Measurements from ENCODE around the gene RHBDD1.

DNA sequence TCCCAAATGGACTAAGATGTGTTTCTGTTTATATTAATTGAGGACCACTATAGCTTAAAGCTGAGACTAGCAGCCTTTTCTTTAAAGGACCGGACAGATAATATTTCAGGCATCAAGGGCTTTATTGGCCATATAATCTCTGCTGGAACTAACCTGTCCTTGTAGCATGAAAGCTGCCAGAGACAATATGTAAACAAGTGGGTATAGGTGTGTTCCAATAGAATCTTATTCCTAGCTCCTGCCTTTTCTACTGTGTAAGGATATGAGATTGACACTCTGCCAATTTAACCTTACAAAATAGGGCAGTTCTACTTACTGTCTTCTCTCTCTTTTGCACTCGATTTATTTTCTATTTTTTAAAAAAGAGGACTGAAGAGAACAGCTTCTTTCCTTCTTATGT, 74.0 kb downstream of the RHBDD1 start:
- TF ChIP-seq, protein P1, sequence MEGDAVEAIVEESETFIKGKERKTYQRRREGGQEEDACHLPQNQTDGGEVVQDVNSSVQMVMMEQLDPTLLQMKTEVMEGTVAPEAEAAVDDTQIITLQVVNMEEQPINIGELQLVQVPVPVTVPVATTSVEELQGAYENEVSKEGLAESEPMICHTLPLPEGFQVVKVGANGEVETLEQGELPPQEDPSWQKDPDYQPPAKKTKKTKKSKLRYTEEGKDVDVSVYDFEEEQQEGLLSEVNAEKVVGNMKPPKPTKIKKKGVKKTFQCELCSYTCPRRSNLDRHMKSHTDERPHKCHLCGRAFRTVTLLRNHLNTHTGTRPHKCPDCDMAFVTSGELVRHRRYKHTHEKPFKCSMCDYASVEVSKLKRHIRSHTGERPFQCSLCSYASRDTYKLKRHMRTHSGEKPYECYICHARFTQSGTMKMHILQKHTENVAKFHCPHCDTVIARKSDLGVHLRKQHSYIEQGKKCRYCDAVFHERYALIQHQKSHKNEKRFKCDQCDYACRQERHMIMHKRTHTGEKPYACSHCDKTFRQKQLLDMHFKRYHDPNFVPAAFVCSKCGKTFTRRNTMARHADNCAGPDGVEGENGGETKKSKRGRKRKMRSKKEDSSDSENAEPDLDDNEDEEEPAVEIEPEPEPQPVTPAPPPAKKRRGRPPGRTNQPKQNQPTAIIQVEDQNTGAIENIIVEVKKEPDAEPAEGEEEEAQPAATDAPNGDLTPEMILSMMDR (IDR thresholded peaks at IDR 0.05), result no peak
- no peak for TF ChIP-seq NR3C1 (IDR thresholded peaks at IDR 0.05)
- TF ChIP-seq, protein P2, sequence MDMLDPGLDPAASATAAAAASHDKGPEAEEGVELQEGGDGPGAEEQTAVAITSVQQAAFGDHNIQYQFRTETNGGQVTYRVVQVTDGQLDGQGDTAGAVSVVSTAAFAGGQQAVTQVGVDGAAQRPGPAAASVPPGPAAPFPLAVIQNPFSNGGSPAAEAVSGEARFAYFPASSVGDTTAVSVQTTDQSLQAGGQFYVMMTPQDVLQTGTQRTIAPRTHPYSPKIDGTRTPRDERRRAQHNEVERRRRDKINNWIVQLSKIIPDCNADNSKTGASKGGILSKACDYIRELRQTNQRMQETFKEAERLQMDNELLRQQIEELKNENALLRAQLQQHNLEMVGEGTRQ (IDR thresholded peaks at IDR 0.05), result no peak
- TF ChIP-seq FOXS1 (CRISPR knock-in tag; IDR thresholded peaks at IDR 0.05), result no peak
- no peak for TF ChIP-seq JUNB (IDR thresholded peaks at IDR 0.05)
- TF ChIP-seq HDAC2 (IDR thresholded peaks at IDR 0.05), result no peak
- no peak for TF ChIP-seq EP300 (IDR thresholded peaks at IDR 0.05)
